H54 (cell line): ENCODE data around the gene TPR.

ENCODE experiments used
- DNase-seq: peaks from one replicate; pipeline ENCODE4 v3.0.0; 2011; ENCODE audit warnings: low spot score, mixed read lengths; ENCODE audit not compliant: insufficient read length
- FAIRE-seq: peaks from 3 replicates; lab custom pipeline; 2011; peaks lifted over from hg19 to GRCh38; lab: Jason Lieb, UNC
- POLR2A ChIP-seq: IDR thresholded peaks from 2 replicates; pipeline ENCODE4 v1.6.1; 2011; ENCODE audit warnings: low read depth, mild to moderate bottlenecking, low read length

TPR gene

GRCh38 chr1:186291271-186291670 is 83.8 kb downstream of the TPR start:
- TF ChIP-seq POLR2A: no peak
- DNase-seq (no peak), FAIRE-seq (no peak)

- FAIRE-seq (no peak), DNase-seq (no peak)
- TF ChIP-seq POLR2A: no peak
These were observed 85.0 kb downstream of the TPR start for GRCh38 chr1:186289943-186290545.

GRCh38 chr1:186286615-186287315 is 88.3 kb downstream of the TPR start:
- DNase-seq (no peak), FAIRE-seq (no peak)
- no peak for TF ChIP-seq POLR2A

GRCh38 chr1:186283374-186283773 is 91.7 kb downstream of the TPR start:
- no peak for FAIRE-seq
- no peak for DNase-seq
- TF ChIP-seq POLR2A: no peak

GRCh38 chr1:186282466-186282865 is 92.6 kb downstream of the TPR start:
- FAIRE-seq (no peak), DNase-seq (no peak)
- no peak for TF ChIP-seq POLR2A

GRCh38 chr1:186275822-186276221 is 99.2 kb downstream of the TPR start:
- DNase-seq (no peak), FAIRE-seq (no peak)
- TF ChIP-seq POLR2A: no peak

- DNase-seq: no peak
- FAIRE-seq: no peak
- TF ChIP-seq POLR2A: no peak
These were observed 102.6 kb downstream of the TPR start for GRCh38 chr1:186272486-186272885.

GRCh38 chr1:186271032-186271431 is 104.0 kb downstream of the TPR start:
- FAIRE-seq (no peak), DNase-seq (no peak)
- TF ChIP-seq POLR2A: no peak
